ENCODE results near the gene C1GALT1.

Gene C1GALT1

DNA sequence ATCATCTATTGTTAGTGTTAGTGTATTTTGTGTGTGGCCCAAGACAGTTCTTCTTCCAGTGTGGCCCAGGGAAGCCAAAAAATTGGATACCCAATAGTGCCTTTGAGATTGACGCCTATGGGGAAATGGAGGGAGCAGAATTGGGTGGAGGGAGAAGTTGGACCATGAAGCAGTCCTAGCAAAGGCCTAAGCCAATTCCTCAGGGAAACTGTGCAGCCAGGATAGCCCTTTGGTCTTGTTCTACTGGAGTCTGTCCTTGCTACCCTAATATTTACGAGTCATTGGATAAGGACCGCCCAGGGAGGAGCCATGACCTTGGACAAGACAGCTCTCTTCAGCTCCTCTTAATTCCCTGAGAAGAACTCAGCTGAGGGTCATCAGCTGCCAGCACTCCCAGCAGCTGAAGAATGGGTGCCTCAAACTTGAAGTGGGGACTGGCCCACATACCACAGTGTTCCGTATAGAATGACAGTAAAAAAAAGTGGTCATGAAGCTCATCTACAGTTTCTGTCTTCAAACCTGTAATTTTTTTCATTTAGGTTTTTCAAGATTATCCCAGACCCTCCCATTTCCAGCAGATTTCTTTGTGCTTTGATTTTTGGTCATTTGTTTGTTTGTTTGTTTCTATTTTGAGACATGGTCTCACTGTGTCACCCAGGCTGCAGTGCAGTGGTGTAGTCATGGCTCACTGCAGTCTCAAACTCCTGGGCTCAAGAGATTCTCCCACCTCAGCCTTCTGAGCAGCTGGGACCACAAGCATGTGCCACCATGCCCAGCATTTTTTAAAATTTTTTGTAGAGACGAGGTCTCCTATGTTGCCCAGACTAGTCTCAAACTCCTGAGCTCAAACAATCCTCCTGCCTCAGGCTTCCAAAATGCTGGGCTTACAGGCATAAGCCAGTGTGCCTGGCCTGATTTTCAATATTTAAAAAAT, 81.2 kb downstream of the C1GALT1 start:
- DNase-seq, result no peak
- Mint-ChIP-seq H3K27ac (no peak overlapping the region), H3K4me3 (no peak overlapping the region), H3K27me3 (ENCODE audit: low read depth, poor library complexity) (peaks cover 6% of the 10 kb centered on the region), H3K36me3 (ENCODE audit: low read depth) (peaks cover 26% of the 10 kb centered on the region), H3K4me1 (peaks cover 8% of the 10 kb centered on the region), H3K9me3 (peaks cover 16% of the 10 kb centered on the region)
- TF ChIP-seq, protein P1, sequence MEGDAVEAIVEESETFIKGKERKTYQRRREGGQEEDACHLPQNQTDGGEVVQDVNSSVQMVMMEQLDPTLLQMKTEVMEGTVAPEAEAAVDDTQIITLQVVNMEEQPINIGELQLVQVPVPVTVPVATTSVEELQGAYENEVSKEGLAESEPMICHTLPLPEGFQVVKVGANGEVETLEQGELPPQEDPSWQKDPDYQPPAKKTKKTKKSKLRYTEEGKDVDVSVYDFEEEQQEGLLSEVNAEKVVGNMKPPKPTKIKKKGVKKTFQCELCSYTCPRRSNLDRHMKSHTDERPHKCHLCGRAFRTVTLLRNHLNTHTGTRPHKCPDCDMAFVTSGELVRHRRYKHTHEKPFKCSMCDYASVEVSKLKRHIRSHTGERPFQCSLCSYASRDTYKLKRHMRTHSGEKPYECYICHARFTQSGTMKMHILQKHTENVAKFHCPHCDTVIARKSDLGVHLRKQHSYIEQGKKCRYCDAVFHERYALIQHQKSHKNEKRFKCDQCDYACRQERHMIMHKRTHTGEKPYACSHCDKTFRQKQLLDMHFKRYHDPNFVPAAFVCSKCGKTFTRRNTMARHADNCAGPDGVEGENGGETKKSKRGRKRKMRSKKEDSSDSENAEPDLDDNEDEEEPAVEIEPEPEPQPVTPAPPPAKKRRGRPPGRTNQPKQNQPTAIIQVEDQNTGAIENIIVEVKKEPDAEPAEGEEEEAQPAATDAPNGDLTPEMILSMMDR (IDR thresholded peaks at IDR 0.05), result no peak

GRCh38 chr7:7264306-7265040, 82.1 kb downstream of the C1GALT1 start:
- Mint-ChIP-seq H3K4me1 (peaks cover 2% of the 10 kb centered on the region), H3K27ac (no peak overlapping the region), H3K36me3 (ENCODE audit: low read depth) (peaks cover 18% of the 10 kb centered on the region), H3K27me3 (ENCODE audit: low read depth, poor library complexity) (peaks cover 6% of the 10 kb centered on the region), H3K9me3 (peaks cover 15% of the 10 kb centered on the region), H3K4me3 (no peak overlapping the region)
- DNase-seq, result no peak
- TF ChIP-seq, protein P1 (IDR thresholded peaks at IDR 0.05), result no peak

DNA sequence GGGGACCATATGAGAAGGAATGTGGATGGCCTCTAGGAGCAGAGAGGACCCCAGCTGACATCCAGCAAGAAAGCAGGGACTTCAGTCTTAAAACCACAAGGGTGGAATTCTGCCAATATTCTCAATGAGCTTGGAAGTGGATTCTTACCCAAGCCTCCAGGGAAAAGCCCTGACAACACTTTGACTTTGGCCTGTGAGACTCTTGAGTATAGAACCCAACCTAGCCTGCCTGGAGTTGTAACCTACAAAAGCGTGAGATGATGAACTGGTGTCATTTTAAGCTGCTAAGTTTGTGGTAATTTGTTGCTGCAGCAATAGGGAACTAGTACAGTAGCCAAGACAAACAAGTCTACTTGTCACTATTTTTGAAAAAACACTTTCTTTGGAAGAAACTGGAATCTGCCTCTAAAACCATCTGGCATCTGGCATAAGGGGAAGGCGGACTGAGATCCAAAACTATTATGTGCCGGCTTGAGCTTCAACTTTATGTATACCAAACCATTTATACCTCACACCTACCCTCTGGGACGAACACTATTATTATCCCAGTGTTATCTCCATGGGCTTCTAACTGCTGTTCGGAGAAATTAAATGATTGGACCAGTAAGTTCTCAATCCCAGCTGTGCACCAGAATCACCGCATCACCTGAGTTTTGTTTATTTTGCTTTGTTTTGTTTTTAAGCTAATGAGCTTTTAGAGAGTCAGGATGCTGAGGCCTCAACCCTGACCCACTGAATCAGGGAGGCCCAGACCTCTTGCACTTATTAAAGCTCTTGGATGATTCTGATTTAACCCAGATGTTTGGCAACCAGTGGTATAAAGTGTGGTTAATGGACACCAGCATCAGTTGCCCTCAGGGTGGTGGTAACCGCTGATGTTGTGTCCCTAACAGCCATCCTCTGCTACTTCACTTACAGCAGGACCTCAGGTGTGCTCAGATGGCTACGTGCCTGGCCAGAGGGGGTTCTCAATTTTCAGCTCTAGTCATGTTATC, 83.0 kb downstream of the C1GALT1 start:
- H3K27ac Mint-ChIP-seq, result no peak overlapping the region
- no peaks in the 10 kb centered on the region for H3K4me1 Mint-ChIP-seq
- DNase-seq, result no peak

DNA sequence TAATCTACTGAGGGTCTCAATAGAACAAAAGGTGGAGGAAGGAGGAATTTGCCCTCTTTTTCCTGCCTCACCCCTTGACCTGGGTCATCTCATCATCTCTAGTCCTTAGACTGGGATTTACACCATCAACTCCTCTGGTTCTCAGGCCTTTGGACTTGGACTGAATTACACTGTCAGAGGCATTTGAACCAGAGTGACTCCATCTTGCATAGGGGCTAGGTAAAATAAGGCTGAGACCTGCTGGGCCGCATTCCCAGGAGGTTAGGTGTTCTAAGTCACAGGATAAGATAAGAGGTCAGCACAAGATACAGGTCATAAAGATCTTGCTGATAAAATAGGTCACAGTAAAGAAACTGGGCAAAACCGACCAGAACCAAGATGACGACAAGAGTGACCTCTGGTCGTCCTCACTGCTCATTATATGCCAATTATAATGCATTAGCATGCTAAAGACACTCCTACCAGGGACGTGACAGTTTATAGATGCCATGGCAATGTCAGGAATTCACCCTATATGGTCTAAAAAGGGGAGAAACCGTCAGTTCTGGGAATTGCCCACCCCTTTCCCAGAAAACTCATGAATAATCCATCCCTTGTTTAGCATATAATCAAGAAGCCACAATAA, 84.0 kb downstream of the C1GALT1 start:
- no peak for DNase-seq
- H3K4me3 Mint-ChIP-seq, result no peak overlapping the region
- H3K4me1 Mint-ChIP-seq, result no peaks in the 10 kb centered on the region
- H3K27me3 Mint-ChIP-seq (ENCODE audit: low read depth, poor library complexity), result peaks cover 6% of the 10 kb centered on the region
- H3K36me3 Mint-ChIP-seq (ENCODE audit: low read depth), result peaks cover 3% of the 10 kb centered on the region
- peaks cover 3% of the 10 kb centered on the region for H3K9me3 Mint-ChIP-seq
- H3K27ac Mint-ChIP-seq, result no peak overlapping the region
- TF ChIP-seq, protein P1 (IDR thresholded peaks at IDR 0.05), result no peak

More for the DNA sequence above, 83.0 kb downstream of the C1GALT1 start:
- H3K27me3 Mint-ChIP-seq (ENCODE audit: low read depth, poor library complexity), result peaks cover 6% of the 10 kb centered on the region
- peaks cover 9% of the 10 kb centered on the region for H3K36me3 Mint-ChIP-seq (ENCODE audit: low read depth)
- H3K4me3 Mint-ChIP-seq, result no peak overlapping the region
- H3K9me3 Mint-ChIP-seq, result peaks cover 10% of the 10 kb centered on the region
- TF ChIP-seq, protein P1 (IDR thresholded peaks at IDR 0.05), result no peak
